A549 (cell line): ENCODE measurements around the gene ATL3. TPM values are rescaled to one million over a fixed set of nuclear protein-coding genes. Genes with fewer than 3 reads are reported as not detected.

Experiments used
- ATAC-seq, 2 experiments: fragments of 200-7000 bp in 1 of 2; fragments of >200 bp in 1 of 2; cut with Nextera tagmentation in 1 of 2; cut with Tn5 transposase in 1 of 2; 3 replicates each; pipeline versions ENCODE4 v1.8.0 to v1.9.1; 2018 to 2020; ENCODE audit warnings: mild to moderate bottlenecking in 1 of 2, moderate library complexity in 1 of 2
- CTCF ChIA-PET: fragments of 300-600 bp; sonication (Branson Sonifier 250); formaldehyde crosslinking; extraction: SDS; loops from one replicate; lab custom pipeline; 2021; ENCODE audit warnings: antibody characterized with exemption, inconsistent platforms; lab: Yijun Ruan, JAX
- POLR2A ChIA-PET: fragments of 350-600 bp; formaldehyde crosslinking; extraction: SDS; loops from one replicate; lab custom pipeline; 2021; ENCODE audit warnings: antibody characterized with exemption, inconsistent platforms; lab: Yijun Ruan, JAX
- DNase-seq, 2 experiments: peaks; one replicate each; pipeline versions ENCODE4 v3.0.0 to v3.0.0-alpha.2; 2011 to 2016; ENCODE audit warnings: low read depth in 1 of 2, low spot score in 1 of 2
- FAIRE-seq: peaks from 2 replicates; lab custom pipeline; 2011; peaks lifted over from hg19 to GRCh38; lab: Jason Lieb, UNC
- H3K27ac ChIP-seq, 2 experiments: fragments of >200 bp; sonication (Bioruptor Twin); formaldehyde crosslinking; 3 replicates each; pipeline ENCODE4 v1.5.1; 2016 to 2017
- H3K4me1 ChIP-seq: fragments of >200 bp; sonication (Bioruptor Twin); formaldehyde crosslinking; 3 replicates; pipeline ENCODE4 v1.6.1; 2016
- H3K4me2 ChIP-seq: fragments of >200 bp; sonication (Bioruptor Twin); formaldehyde crosslinking; 3 replicates; pipeline ENCODE4 v1.6.1; 2016
- H3K4me3 ChIP-seq: fragments of >200 bp; sonication (Bioruptor Twin); formaldehyde crosslinking; 3 replicates; pipeline ENCODE4 v1.5.1; 2016
- H3K9me3 ChIP-seq: fragments of >200 bp; sonication (Bioruptor Twin); formaldehyde crosslinking; 3 replicates; pipeline ENCODE4 v1.6.1; 2016
- CBX2 ChIP-seq: fragments of 200-600 bp; sonication (generic); IDR thresholded peaks from 2 replicates; pipeline ENCODE4 v1.6.1; 2016; ENCODE audit warnings: low read depth, mild to moderate bottlenecking, borderline replicate concordance
- CHD2 ChIP-seq: fragments of 150-350 bp; IDR thresholded peaks from 2 replicates; pipeline ENCODE4 v1.6.1; 2014; ENCODE audit warnings: low read length; ENCODE audit not compliant: partially characterized antibody
- EP300 ChIP-seq, 2 experiments: fragments of >200 bp; sonication (Bioruptor Twin); formaldehyde crosslinking; IDR thresholded peaks; 2 replicates in 1 of 2; 3 replicates in 1 of 2; pipeline ENCODE4 v1.6.1; 2016 to 2017
- ESRRA ChIP-seq: fragments of 150-350 bp; IDR thresholded peaks from 2 replicates; pipeline ENCODE4 v1.6.1; 2014; ENCODE audit warnings: mild to moderate bottlenecking, low read length, borderline replicate concordance
- FOSL2 ChIP-seq, 2 experiments: fragments of 450-650 bp in 1 of 2; fragments of >200 bp in 1 of 2; sonication (Bioruptor Twin) in 1 of 2; formaldehyde crosslinking; IDR thresholded peaks; 2 replicates each; pipeline versions ENCODE4 v1.5.0 to v1.6.1; 2016 to 2020; ENCODE audit warnings: mild to moderate bottlenecking in 1 of 2, moderate library complexity in 1 of 2
- FOXS1 ChIP-seq: fragments of 250-450 bp; sonication (Bioruptor Pico); IDR thresholded peaks from 2 replicates; pipeline ENCODE4 v1.5.0; 2020; ENCODE audit warnings: mild to moderate bottlenecking, moderate library complexity
- HEYL ChIP-seq: fragments of 250-450 bp; sonication (Bioruptor Pico); IDR thresholded peaks from 2 replicates; pipeline ENCODE4 v1.8.0; 2021; ENCODE audit warnings: mild to moderate bottlenecking, moderate library complexity
- HOXA7 ChIP-seq: fragments of 250-450 bp; sonication (Bioruptor Pico); IDR thresholded peaks from 2 replicates; pipeline ENCODE4 v1.5.0; 2020; ENCODE audit warnings: mild to moderate bottlenecking, moderate library complexity
- HOXB5 ChIP-seq: fragments of 250-450 bp; sonication (Bioruptor Pico); IDR thresholded peaks from 2 replicates; pipeline ENCODE4 v1.5.0; 2020; ENCODE audit warnings: mild to moderate bottlenecking, moderate library complexity
- KDM5A ChIP-seq: fragments of 200-600 bp; sonication (generic); IDR thresholded peaks from 2 replicates; pipeline ENCODE4 v1.6.1; 2016; ENCODE audit warnings: antibody characterized with exemption, mild to moderate bottlenecking
- MAZ ChIP-seq: fragments of 150-350 bp; IDR thresholded peaks from 2 replicates; pipeline ENCODE4 v1.6.1; 2014; ENCODE audit warnings: antibody characterized with exemption, low read depth, low read length, borderline replicate concordance
- PHF8 ChIP-seq: fragments of 200-600 bp; sonication (generic); IDR thresholded peaks from 2 replicates; pipeline ENCODE4 v1.6.1; 2016; ENCODE audit warnings: low read depth, mild to moderate bottlenecking, antibody characterized with exemption, moderate library complexity, borderline replicate concordance
- RAD21 ChIP-seq, 2 experiments: fragments of >200 bp in 1 of 2; sonication (Bioruptor Twin) in 1 of 2; formaldehyde crosslinking in 1 of 2; IDR thresholded peaks in 1 of 2; conservative IDR thresholded peaks in 1 of 2; 2 replicates in 1 of 2; 3 replicates in 1 of 2; pipeline ENCODE4 v1.6.1; 2012 to 2018; ENCODE audit warnings: inconsistent platforms in 1 of 2
- RCOR1 ChIP-seq: fragments of 150-350 bp; IDR thresholded peaks from 2 replicates; pipeline ENCODE4 v1.6.1; 2014; ENCODE audit warnings: antibody characterized with exemption, low read length, low read depth
- SMC3 ChIP-seq: fragments of >200 bp; sonication (Bioruptor Twin); formaldehyde crosslinking; IDR thresholded peaks from 3 replicates; pipeline ENCODE4 v1.6.1; 2018; ENCODE audit warnings: inconsistent platforms
- SREBF2 ChIP-seq: fragments of 450-650 bp; IDR thresholded peaks from 2 replicates; pipeline ENCODE4 v1.6.1; 2014; ENCODE audit warnings: mild to moderate bottlenecking, moderate library complexity
- ZNF302 ChIP-seq: fragments of 250-450 bp; sonication (Bioruptor Pico); IDR thresholded peaks from 2 replicates; pipeline ENCODE4 v1.9.0; 2021; ENCODE audit warnings: inconsistent platforms, mild to moderate bottlenecking, moderate library complexity
- WGBS: methylation state at CpG from one replicate; pipeline ENCODE4 v1.1.6; 2017; ENCODE audit errors: missing lambda C conversion rate; 5-methylcytosine and 5-hydroxymethylcytosine counted together
- polyA plus RNA-seq, 4 experiments: library from polyadenylated mRNA; depleted of rRNA in 3 of 4; stranded (reverse); fragments of >200 nt; fragmentation: RNase III in 1 of 4; extraction: RNeasy Plus Mini Kit Qiagen cat#74134 plus additional on column Dnase treatment in 1 of 4; gene quantifications; 2 replicates in 3 of 4; 3 replicates in 1 of 4; pipeline ENCODE4 v1.2.3, GENCODE V29; 2011 to 2017
- TF ChIP-seq, protein P1 (sequence below): fragments of 200-600 bp; sonication (generic); IDR thresholded peaks from 2 replicates; pipeline ENCODE4 v1.6.1; 2016; ENCODE audit warnings: antibody characterized with exemption, mild to moderate bottlenecking, moderate library complexity
- TF ChIP-seq, protein P2 (sequence below): fragments of >200 bp; sonication (Bioruptor Twin); formaldehyde crosslinking; IDR thresholded peaks from 3 replicates; pipeline ENCODE4 v1.5.1; 2016
- TF ChIP-seq, protein P3 (sequence below): fragments of >200 bp; sonication (Bioruptor Twin); formaldehyde crosslinking; IDR thresholded peaks from 3 replicates; pipeline ENCODE4 v1.6.1; 2016
- TF ChIP-seq, protein P4 (sequence below): IDR thresholded peaks from 2 replicates; pipeline ENCODE4 v1.6.1; 2012

The ATL3 gene
- polyA plus RNA-seq, 2 of the 4 experiments (the other 2 are of a cell fraction) = 26.3 to 50.8 TPM

DNA sequence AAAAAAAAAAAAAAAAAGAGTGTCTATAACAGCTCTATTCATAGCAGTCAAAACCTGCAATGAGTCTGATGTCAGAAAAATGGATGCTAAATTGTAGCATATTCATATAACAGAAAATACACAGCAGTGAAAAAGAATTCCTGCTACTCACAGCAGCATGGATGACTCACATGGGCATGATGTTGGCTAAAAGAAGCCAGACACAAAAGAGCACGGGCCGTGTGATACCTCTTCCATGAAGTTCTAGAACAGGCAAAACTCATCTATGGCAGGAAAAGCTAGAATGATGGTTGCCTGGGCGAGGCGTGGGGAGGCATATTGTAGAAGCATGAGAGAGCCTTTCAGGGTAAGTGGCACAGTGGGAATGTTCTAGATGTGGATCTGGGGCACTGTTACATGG lies 75.9 kb downstream of the ATL3 start:
- H3K4me2 ChIP-seq = no peak overlapping the region
- ATAC-seq = no peak
- ChIA-PET POLR2A (no interaction called here), CTCF (interaction anchor here (1.0 to 6.5 kb wide), 4 partner anchors 10 to 115 kb away, joined by 3 to 39 read pairs (median 4); no protein-coding TSS in a partner anchor)
- DNase-seq = no peak
- no peak for FAIRE-seq
- H3K4me1 ChIP-seq = peaks cover 21% of the 10 kb centered on the region; the same call in 2 of the 3 replicates
- H3K9me3 ChIP-seq = no peaks in the 10 kb centered on the region
- TF ChIP-seq FOSL2 (IDR thresholded peaks at IDR 0.05) = no peak
- TF ChIP-seq FOSL2 (CRISPR knock-in tag; IDR thresholded peaks at IDR 0.05) = peak; percentile 39
- no peak for TF ChIP-seq HOXA7 (CRISPR knock-in tag)
- WGBS = 68% methylated on average over 4 of the region's 4 CpGs
- no peak overlapping the region for H3K27ac ChIP-seq
- no peak overlapping the region for H3K4me3 ChIP-seq

DNA sequence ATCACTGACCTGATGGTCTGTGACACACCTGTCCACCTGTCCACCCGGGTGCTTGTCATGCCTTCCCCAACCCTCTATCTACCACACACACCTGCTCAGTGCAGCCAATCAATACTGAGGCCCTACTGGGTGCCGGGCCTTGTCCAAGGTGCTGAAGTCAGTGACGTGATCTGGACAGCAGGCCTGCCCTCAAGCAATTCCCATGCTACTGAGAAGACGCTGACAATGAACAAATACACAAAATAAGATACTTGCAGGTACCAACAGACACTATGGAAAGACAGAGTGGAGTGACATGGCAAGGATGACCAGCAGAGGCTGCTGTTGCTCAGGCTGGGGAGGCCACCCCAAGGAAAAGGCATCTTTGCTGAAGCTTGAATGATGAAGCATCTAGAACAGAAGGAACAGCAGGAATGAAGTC lies 78.2 kb downstream of the ATL3 start:
- 71% methylated on average over 4 of the region's 4 CpGs for WGBS
- FAIRE-seq (no peak), ATAC-seq (peak; percentile 72 to 90; a peak in 5 of 6 replicates), DNase-seq (peak; percentile 45 to 62)
- no peak overlapping the region for H3K4me3 ChIP-seq
- no peaks in the 10 kb centered on the region for H3K9me3 ChIP-seq
- CTCF ChIA-PET = interaction anchor here (0.6 to 6.5 kb wide), 17 partner anchors 8 to 150 kb away, joined by 3 to 39 read pairs (median 5); no protein-coding TSS in a partner anchor
- H3K4me1 ChIP-seq = peaks cover 7% of the 10 kb centered on the region; the same call in 1 of the 3 replicates
- H3K27ac ChIP-seq = no peak overlapping the region
- POLR2A ChIA-PET = no interaction called here
- TF ChIP-seq RAD21 (conservative IDR thresholded peaks at IDR 0.05 in 1 of 2, IDR thresholded peaks at IDR 0.05 in 1 of 2) = peak; percentile 68 to 88; a peak in 4 of 5 replicates
- TF ChIP-seq, protein P1, sequence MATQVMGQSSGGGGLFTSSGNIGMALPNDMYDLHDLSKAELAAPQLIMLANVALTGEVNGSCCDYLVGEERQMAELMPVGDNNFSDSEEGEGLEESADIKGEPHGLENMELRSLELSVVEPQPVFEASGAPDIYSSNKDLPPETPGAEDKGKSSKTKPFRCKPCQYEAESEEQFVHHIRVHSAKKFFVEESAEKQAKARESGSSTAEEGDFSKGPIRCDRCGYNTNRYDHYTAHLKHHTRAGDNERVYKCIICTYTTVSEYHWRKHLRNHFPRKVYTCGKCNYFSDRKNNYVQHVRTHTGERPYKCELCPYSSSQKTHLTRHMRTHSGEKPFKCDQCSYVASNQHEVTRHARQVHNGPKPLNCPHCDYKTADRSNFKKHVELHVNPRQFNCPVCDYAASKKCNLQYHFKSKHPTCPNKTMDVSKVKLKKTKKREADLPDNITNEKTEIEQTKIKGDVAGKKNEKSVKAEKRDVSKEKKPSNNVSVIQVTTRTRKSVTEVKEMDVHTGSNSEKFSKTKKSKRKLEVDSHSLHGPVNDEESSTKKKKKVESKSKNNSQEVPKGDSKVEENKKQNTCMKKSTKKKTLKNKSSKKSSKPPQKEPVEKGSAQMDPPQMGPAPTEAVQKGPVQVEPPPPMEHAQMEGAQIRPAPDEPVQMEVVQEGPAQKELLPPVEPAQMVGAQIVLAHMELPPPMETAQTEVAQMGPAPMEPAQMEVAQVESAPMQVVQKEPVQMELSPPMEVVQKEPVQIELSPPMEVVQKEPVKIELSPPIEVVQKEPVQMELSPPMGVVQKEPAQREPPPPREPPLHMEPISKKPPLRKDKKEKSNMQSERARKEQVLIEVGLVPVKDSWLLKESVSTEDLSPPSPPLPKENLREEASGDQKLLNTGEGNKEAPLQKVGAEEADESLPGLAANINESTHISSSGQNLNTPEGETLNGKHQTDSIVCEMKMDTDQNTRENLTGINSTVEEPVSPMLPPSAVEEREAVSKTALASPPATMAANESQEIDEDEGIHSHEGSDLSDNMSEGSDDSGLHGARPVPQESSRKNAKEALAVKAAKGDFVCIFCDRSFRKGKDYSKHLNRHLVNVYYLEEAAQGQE = peak; percentile 76
- no peak for TF ChIP-seq CHD2
- TF ChIP-seq, protein P2, sequence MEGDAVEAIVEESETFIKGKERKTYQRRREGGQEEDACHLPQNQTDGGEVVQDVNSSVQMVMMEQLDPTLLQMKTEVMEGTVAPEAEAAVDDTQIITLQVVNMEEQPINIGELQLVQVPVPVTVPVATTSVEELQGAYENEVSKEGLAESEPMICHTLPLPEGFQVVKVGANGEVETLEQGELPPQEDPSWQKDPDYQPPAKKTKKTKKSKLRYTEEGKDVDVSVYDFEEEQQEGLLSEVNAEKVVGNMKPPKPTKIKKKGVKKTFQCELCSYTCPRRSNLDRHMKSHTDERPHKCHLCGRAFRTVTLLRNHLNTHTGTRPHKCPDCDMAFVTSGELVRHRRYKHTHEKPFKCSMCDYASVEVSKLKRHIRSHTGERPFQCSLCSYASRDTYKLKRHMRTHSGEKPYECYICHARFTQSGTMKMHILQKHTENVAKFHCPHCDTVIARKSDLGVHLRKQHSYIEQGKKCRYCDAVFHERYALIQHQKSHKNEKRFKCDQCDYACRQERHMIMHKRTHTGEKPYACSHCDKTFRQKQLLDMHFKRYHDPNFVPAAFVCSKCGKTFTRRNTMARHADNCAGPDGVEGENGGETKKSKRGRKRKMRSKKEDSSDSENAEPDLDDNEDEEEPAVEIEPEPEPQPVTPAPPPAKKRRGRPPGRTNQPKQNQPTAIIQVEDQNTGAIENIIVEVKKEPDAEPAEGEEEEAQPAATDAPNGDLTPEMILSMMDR = peak; percentile 62
- peak; percentile 62 for TF ChIP-seq SMC3
- TF ChIP-seq, all 56 proteins: peak for 4
- H3K4me2 ChIP-seq = no peak overlapping the region

DNA sequence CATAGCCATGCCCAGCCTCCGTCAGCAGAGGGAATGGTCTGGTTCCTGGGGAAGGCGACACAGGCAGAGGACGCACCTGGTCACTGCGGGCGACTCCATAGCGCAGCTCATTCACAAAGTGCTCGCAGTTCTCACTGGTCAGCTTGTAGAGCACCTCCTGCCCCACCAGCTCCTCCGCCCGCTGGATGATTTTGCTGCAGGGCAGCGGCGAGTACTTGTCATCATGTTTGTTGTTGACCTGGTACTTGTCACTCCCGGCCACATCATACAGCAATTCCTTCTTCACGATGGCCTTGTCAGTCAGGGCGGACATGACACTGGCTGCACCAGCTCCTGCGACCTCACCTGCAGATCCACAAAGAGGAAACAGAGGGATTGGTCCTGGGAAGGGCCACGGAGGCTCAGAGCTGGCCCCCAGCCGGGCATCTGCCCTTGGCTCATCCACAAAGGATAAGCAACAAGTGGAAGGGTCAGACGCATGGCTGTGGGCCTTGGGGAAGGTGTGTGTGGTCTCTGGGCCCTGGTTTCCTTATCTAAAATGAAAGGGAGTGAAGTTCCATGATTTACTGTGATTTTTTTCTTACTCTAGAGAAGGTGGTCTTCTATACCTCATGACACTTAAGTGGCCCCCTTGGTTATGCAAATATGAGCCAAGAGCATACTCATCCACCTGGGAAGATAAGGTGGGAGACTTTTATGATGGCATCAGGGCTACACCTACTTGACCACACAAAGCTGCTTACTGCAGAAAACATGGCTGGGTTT lies 81.0 kb downstream of the ATL3 start:
- Histone ChIP-seq H3K4me2 (no peak overlapping the region), H3K27ac (no peak overlapping the region)
- POLR2A ChIA-PET = no interaction called here
- TF ChIP-seq, protein P3, sequence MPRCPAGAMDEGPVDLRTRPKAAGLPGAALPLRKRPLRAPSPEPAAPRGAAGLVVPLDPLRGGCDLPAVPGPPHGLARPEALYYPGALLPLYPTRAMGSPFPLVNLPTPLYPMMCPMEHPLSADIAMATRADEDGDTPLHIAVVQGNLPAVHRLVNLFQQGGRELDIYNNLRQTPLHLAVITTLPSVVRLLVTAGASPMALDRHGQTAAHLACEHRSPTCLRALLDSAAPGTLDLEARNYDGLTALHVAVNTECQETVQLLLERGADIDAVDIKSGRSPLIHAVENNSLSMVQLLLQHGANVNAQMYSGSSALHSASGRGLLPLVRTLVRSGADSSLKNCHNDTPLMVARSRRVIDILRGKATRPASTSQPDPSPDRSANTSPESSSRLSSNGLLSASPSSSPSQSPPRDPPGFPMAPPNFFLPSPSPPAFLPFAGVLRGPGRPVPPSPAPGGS = no peak
- TF ChIP-seq HOXA7 (CRISPR knock-in tag) (no peak), RCOR1 (no peak), ZNF302 (no peak), ESRRA (no peak), FOXS1 (CRISPR knock-in tag) (no peak), HOXB5 (no peak), HEYL (CRISPR knock-in tag) (no peak), EP300 (IDR thresholded peaks at IDR 0.05) (no peak), CBX2 (no peak), KDM5A (no peak), MAZ (no peak), SREBF2 (no peak), PHF8 (no peak)
- TF ChIP-seq, protein P4, sequence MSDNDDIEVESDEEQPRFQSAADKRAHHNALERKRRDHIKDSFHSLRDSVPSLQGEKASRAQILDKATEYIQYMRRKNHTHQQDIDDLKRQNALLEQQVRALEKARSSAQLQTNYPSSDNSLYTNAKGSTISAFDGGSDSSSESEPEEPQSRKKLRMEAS = no peak
- TF ChIP-seq, protein P2 = no peak
- TF ChIP-seq, all 56 proteins: peak for 0
- CTCF ChIA-PET = interaction anchor here (1.6 to 6.5 kb wide), 4 partner anchors 19 to 110 kb away, joined by 4 to 39 read pairs (median 10); no protein-coding TSS in a partner anchor
- no peak for DNase-seq
- no peak for ATAC-seq
- Histone ChIP-seq H3K9me3 (no peaks in the 10 kb centered on the region), H3K4me3 (no peak overlapping the region), H3K4me1 (peaks cover 2% of the 10 kb centered on the region; the same call in 1 of the 3 replicates)
- FAIRE-seq = no peak
- 92% methylated on average over 18 of the region's 18 CpGs for WGBS
